ENCODE measurements around the gene DNM2.
"Not testable (repeated sequence)": the region's sequence is repeated elsewhere in the genome, so short reads cannot be mapped to it uniquely, and the experiment has no call there.

DNM2 gene

DNA sequence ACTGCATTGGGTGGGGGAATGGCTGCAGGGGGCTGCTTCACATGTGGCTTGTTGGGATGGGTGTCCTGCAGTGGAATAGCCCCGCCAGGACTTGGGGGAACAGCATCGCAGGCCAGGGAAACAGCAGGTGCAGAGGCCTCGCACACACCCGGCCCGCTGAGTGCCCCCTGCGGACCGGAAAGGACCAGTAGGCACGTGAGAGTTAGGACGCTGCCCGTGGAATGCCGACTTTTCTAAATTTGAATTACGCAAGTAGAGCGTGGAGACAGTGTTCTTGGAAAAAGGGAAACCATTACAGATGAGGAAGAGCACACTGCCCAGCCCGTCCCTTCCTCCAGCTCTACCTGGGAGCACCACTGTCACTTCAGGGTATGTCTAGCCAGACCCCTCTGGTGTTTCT is 11.5 kb downstream of the DNM2 start:
- Histone ChIP-seq H3K27me3 (ENCODE audit: control insufficient read depth, insufficient read depth, low read length) (no peaks in the 10 kb centered on the region), H3K36me3 (ENCODE audit: control insufficient read depth, insufficient read depth, low read length) (no peaks in the 10 kb centered on the region), H3K9me3 (ENCODE audit: control insufficient read depth, insufficient read depth, low read length) (no peaks in the 10 kb centered on the region), H3K4me3 (ENCODE audit: low read depth, low read length) (no peak overlapping the region), H3K27ac (ENCODE audit: low read depth, low read length) (no peak overlapping the region), H3K9ac (ENCODE audit: low read depth, low read length) (no peak overlapping the region), H3K4me1 (ENCODE audit: control insufficient read depth, insufficient read depth, low read length) (no peaks in the 10 kb centered on the region)

DNA sequence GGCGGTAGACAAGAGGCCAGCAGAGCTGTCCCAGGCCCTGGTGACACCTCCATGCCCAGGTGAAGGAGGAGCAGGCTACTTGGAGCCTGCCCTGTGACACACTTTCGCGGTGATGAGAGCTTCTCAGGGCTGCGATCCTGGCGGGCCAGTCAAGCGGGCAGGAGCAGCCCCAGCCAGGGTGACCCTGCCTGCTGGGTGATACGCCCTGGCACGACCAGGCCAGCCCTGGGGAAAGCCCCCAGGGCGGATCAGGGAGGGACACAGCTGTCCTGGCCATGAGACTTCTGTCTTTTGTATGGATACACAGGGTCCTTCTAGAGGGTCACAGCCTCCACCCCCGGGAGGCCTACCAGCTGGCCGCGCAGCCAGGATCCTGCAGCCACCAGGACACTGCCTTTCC is 13.1 kb downstream of the DNM2 start:
- Histone ChIP-seq H3K36me3 (ENCODE audit: control insufficient read depth, insufficient read depth, low read length) (no peaks in the 10 kb centered on the region), H3K27ac (ENCODE audit: low read depth, low read length) (no peak overlapping the region), H3K27me3 (ENCODE audit: control insufficient read depth, insufficient read depth, low read length) (no peaks in the 10 kb centered on the region), H3K4me3 (ENCODE audit: low read depth, low read length) (no peak overlapping the region), H3K9ac (ENCODE audit: low read depth, low read length) (no peak overlapping the region), H3K9me3 (ENCODE audit: control insufficient read depth, insufficient read depth, low read length) (no peaks in the 10 kb centered on the region), H3K4me1 (ENCODE audit: control insufficient read depth, insufficient read depth, low read length) (no peaks in the 10 kb centered on the region)

DNA sequence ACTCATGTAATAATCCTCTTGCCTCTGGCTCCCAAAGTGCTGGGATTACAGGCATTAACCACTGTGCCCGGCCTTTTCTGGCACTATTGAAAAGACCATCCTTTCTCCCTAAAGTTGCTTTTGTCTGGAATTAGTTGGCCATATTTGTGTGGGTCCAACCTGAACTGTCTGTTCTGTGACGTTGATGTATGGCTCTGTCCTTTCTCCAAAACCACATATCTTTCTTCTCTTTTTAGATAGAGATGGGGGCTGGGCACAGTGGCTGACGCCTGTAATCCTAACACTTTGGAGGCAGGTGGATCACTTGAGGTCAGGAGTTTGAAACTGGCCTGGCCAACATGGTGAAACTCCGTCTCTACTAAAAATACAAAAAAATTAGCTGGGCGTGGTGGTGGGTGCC is 17.9 kb downstream of the DNM2 start:
- no peak overlapping the region for H3K9ac ChIP-seq (ENCODE audit: low read depth, low read length)
- peaks cover 3% of the 10 kb centered on the region; the same call in 1 of the 2 replicates for H3K4me1 ChIP-seq (ENCODE audit: control insufficient read depth, insufficient read depth, low read length)
- no peaks in the 10 kb centered on the region for H3K36me3 ChIP-seq (ENCODE audit: control insufficient read depth, insufficient read depth, low read length)
- H3K27ac ChIP-seq (ENCODE audit: low read depth, low read length) = no peak overlapping the region
- no peaks in the 10 kb centered on the region for H3K9me3 ChIP-seq (ENCODE audit: control insufficient read depth, insufficient read depth, low read length)
- no peaks in the 10 kb centered on the region for H3K27me3 ChIP-seq (ENCODE audit: control insufficient read depth, insufficient read depth, low read length)
- H3K4me3 ChIP-seq (ENCODE audit: low read depth, low read length) = no peak overlapping the region

DNA sequence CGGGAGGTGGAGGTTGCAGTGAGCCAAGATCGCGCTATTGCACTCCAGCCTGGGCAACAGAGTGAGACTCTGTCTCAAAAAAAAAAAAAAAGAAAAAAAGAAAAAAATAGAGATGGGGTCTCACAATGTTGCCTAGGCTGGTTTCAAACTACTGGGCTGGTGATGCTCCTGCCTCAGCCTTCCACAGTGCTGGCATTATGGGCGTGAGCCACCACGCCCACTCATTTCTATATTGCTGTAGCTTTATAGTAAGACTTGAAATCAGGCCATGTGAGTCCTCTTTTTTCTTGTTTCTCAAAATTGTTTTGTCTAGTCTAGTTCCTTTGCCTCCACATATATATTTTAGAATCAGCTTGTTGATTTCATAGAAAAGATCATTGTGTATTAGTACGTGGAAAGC is 18.3 kb downstream of the DNM2 start:
- H3K27me3 ChIP-seq (ENCODE audit: control insufficient read depth, insufficient read depth, low read length) = no peaks in the 10 kb centered on the region
- no peaks in the 10 kb centered on the region for H3K36me3 ChIP-seq (ENCODE audit: control insufficient read depth, insufficient read depth, low read length)
- no peak overlapping the region for H3K9ac ChIP-seq (ENCODE audit: low read depth, low read length)
- no peaks in the 10 kb centered on the region for H3K9me3 ChIP-seq (ENCODE audit: control insufficient read depth, insufficient read depth, low read length)
- no peak overlapping the region for H3K4me3 ChIP-seq (ENCODE audit: low read depth, low read length)
- H3K27ac ChIP-seq (ENCODE audit: low read depth, low read length) = no peak overlapping the region
- H3K4me1 ChIP-seq (ENCODE audit: control insufficient read depth, insufficient read depth, low read length) = peaks cover 3% of the 10 kb centered on the region; the same call in 1 of the 2 replicates

DNA sequence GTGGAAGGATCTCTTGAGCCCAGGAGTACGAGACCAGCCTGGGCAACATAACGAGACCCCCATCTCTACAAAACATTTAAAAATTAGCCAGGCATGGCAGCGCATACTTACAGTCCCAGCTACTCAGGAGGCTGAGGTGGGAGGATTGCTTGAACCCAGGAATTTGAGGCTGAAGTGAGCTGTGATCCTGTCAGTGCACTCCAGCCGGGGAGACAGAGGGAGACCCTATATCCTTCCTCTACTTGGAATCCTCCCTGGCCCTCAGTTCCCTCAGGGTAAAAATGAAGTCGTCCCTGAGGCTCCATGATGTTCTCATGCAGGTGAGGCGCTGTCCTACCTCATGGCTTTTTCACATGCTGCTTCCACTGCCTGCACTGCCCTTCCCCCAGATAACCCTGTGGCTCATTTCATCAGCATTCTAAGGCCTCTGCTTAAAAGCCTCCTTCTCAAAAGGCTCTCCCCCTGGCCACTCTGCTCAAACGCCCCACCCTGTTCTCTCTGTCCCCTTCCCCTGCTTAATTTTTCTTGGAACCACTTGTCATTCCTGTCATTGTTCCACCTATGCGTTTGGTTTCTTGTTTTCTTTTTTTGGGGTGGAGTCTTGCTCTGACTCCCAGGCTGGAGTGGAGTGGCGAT is 19.2 kb downstream of the DNM2 start:
- Histone ChIP-seq H3K36me3 (ENCODE audit: control insufficient read depth, insufficient read depth, low read length) (no peaks in the 10 kb centered on the region), H3K9ac (ENCODE audit: low read depth, low read length) (no peak overlapping the region), H3K9me3 (ENCODE audit: control insufficient read depth, insufficient read depth, low read length) (no peaks in the 10 kb centered on the region), H3K4me3 (ENCODE audit: low read depth, low read length) (no peak overlapping the region), H3K27ac (ENCODE audit: low read depth, low read length) (no peak overlapping the region), H3K27me3 (ENCODE audit: control insufficient read depth, insufficient read depth, low read length) (no peaks in the 10 kb centered on the region), H3K4me1 (ENCODE audit: control insufficient read depth, insufficient read depth, low read length) (peaks cover 3% of the 10 kb centered on the region; the same call in 1 of the 2 replicates)

DNA sequence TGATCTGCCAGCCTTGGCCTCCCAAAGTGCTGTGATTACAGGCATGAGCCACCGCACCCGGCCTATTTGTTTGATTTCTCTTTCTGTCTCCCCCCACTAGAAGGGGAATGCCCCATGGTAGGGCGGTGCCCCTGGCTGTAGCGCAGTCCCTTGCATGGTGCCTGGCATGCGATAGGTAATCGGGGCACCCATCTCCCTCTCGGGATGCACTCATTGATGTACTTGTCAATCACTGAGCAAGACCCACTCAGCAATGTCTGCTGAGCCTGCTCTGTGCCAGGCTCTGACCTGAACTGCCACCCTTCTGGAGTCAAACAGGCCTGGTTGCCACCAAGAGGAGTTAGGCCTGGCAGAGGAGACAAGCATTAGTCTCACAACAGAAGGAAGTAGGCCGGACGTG is 19.8 kb downstream of the DNM2 start:
- no peaks in the 10 kb centered on the region for H3K27me3 ChIP-seq (ENCODE audit: control insufficient read depth, insufficient read depth, low read length)
- no peak overlapping the region for H3K27ac ChIP-seq (ENCODE audit: low read depth, low read length)
- peaks cover 3% of the 10 kb centered on the region; the same call in 1 of the 2 replicates for H3K4me1 ChIP-seq (ENCODE audit: control insufficient read depth, insufficient read depth, low read length)
- no peak overlapping the region for H3K4me3 ChIP-seq (ENCODE audit: low read depth, low read length)
- H3K9ac ChIP-seq (ENCODE audit: low read depth, low read length) = no peak overlapping the region
- no peaks in the 10 kb centered on the region for H3K9me3 ChIP-seq (ENCODE audit: control insufficient read depth, insufficient read depth, low read length)
- no peaks in the 10 kb centered on the region for H3K36me3 ChIP-seq (ENCODE audit: control insufficient read depth, insufficient read depth, low read length)

DNA sequence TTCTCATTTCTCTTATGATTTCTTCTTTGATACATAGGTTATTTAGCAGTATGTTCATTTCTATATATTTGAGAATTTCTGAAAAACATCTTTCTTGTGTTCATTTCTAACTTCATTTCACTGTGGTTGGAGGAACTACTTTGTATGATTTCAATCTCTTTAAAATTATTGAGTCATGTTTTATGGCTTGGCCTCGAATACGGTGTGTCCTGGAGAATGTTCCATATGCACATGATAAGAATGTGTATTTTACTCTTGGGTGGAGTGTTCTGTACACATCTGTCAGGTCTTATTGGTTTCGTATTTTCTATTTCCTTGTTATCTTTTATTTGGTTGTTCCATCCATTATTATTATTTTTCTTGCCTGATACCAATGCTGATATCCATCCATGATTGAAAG is 22.9 kb downstream of the DNM2 start:
- H3K27ac ChIP-seq (ENCODE audit: low read depth, low read length) = no peak overlapping the region
- no peak overlapping the region for H3K4me3 ChIP-seq (ENCODE audit: low read depth, low read length)
- H3K9ac ChIP-seq (ENCODE audit: low read depth, low read length) = no peak overlapping the region
- H3K9me3 ChIP-seq (ENCODE audit: control insufficient read depth, insufficient read depth, low read length) = no peaks in the 10 kb centered on the region
- H3K4me1 ChIP-seq (ENCODE audit: control insufficient read depth, insufficient read depth, low read length) = peaks cover 3% of the 10 kb centered on the region
- H3K27me3 ChIP-seq (ENCODE audit: control insufficient read depth, insufficient read depth, low read length) = no peaks in the 10 kb centered on the region
- no peaks in the 10 kb centered on the region for H3K36me3 ChIP-seq (ENCODE audit: control insufficient read depth, insufficient read depth, low read length)

DNA sequence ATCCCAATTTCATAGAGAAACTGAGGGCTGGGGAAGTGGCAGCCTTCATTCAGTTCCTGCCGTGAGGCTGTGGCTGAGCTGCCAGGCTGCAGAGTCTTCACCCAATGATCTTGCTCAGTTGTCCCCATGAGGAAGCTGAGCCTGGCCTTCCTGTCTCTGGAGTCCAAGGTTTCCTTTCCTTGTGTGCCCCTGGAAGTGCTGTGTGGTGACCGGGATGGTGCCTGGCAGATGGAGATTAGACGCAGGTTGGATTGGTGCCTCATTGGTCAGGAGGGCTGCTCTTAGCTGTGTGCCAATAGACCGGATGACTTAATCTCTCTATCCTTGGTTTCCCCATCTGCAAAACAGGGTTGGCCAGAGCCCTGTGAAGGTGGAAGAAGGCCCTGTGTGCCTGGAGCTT is 24.6 kb downstream of the DNM2 start:
- no peaks in the 10 kb centered on the region for H3K27me3 ChIP-seq (ENCODE audit: control insufficient read depth, insufficient read depth, low read length)
- H3K9me3 ChIP-seq (ENCODE audit: control insufficient read depth, insufficient read depth, low read length) = no peaks in the 10 kb centered on the region
- no peaks in the 10 kb centered on the region for H3K36me3 ChIP-seq (ENCODE audit: control insufficient read depth, insufficient read depth, low read length)
- no peak overlapping the region for H3K27ac ChIP-seq (ENCODE audit: low read depth, low read length)
- no peak overlapping the region for H3K9ac ChIP-seq (ENCODE audit: low read depth, low read length)
- H3K4me3 ChIP-seq (ENCODE audit: low read depth, low read length) = no peak overlapping the region
- H3K4me1 ChIP-seq (ENCODE audit: control insufficient read depth, insufficient read depth, low read length) = no peaks in the 10 kb centered on the region; the same call in 1 of the 2 replicates

DNA sequence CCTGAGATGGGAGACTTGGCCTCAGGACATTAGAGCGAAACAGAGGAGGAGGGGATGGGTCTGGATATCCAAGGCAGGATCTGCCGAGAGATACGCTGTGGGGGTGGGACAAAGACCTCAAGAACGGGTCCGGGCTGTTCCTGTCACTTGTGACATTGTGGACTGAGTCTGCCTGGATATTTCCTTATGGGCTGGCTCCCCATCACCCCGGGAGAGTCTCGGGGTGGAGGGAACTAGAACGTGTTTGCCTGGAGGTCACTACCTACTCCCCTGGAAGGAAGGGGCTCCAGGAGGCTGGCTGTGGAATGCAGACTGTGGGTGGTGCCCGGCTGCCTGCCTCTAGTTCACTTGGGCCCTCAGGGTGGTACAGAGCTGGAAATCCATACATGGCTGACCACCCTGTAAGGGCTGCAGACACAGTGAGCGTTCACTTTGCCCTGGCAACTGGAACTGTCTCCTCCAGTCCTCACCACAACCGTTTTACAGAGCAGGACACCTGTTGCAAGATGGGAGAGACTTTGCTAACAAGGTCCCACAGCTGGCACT is 26.4 kb downstream of the DNM2 start:
- Histone ChIP-seq H3K27ac (ENCODE audit: low read depth, low read length) (no peak overlapping the region), H3K4me3 (ENCODE audit: low read depth, low read length) (no peak overlapping the region), H3K4me1 (ENCODE audit: control insufficient read depth, insufficient read depth, low read length) (no peaks in the 10 kb centered on the region; the same call in 1 of the 2 replicates), H3K36me3 (ENCODE audit: control insufficient read depth, insufficient read depth, low read length) (no peaks in the 10 kb centered on the region), H3K27me3 (ENCODE audit: control insufficient read depth, insufficient read depth, low read length) (no peaks in the 10 kb centered on the region), H3K9ac (ENCODE audit: low read depth, low read length) (no peak overlapping the region), H3K9me3 (ENCODE audit: control insufficient read depth, insufficient read depth, low read length) (no peaks in the 10 kb centered on the region)

DNA sequence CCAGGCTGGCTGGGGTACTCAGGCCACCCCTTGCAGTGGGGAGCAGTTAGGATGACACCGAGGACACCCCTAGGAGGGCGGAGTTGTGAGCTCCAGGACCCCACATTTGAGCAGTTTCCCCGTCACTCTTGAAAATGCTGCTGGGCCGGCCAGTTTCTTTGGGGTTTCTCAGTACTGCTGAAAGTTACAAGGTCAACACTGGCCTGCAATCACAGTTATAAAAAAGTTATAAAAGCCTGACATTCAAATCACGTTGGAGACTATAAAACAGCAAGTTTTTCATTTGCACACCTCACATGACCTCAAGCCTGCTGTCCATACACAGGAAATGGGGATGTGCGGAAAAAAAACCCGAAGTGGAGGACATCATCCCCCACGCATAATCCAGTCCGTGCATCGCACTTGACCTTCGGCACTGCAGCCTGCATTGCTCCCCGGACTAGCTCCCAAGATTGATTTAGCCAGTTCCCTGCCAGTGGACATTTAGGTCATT is 27.0 kb downstream of the DNM2 start:
- Histone ChIP-seq H3K27ac (ENCODE audit: low read depth, low read length) (no peak overlapping the region), H3K9me3 (ENCODE audit: control insufficient read depth, insufficient read depth, low read length) (no peaks in the 10 kb centered on the region), H3K9ac (ENCODE audit: low read depth, low read length) (no peak overlapping the region), H3K27me3 (ENCODE audit: control insufficient read depth, insufficient read depth, low read length) (no peaks in the 10 kb centered on the region), H3K4me1 (ENCODE audit: control insufficient read depth, insufficient read depth, low read length) (no peaks in the 10 kb centered on the region; the same call in 1 of the 2 replicates), H3K36me3 (ENCODE audit: control insufficient read depth, insufficient read depth, low read length) (no peaks in the 10 kb centered on the region), H3K4me3 (ENCODE audit: low read depth, low read length) (no peak overlapping the region)

DNA sequence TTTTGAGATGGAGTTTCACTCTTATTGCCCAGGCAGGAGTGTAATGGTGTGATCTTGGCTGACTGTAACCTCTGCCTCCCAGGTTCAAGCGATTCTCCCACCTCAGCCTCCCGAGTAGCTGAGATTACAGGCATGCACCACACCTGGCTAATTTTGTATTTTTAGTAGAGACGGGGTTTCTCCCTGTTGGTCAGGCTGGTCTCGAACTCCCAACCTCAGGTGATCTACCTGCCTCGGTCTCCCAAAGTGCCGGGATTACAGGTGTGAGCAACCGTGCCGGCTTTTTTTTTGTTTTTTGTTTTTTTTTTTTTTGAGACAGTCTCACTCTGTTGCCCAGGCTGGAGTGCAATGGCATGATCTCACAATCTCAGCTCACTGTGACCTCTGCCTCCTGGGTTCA is 28.6 kb downstream of the DNM2 start:
- not testable (repeated sequence) for H3K9ac ChIP-seq (ENCODE audit: low read depth, low read length); H3K4me3 ChIP-seq (ENCODE audit: low read depth, low read length); H3K27ac ChIP-seq (ENCODE audit: low read depth, low read length); H3K9me3 ChIP-seq (ENCODE audit: control insufficient read depth, insufficient read depth, low read length); H3K27me3 ChIP-seq (ENCODE audit: control insufficient read depth, insufficient read depth, low read length); H3K36me3 ChIP-seq (ENCODE audit: control insufficient read depth, insufficient read depth, low read length); H3K4me1 ChIP-seq (ENCODE audit: control insufficient read depth, insufficient read depth, low read length)
